Measurements from ENCODE around the gene L3MBTL2. TPM values are rescaled to one million over a fixed set of nuclear protein-coding genes. Genes with fewer than 3 reads are reported as not detected.

Gene L3MBTL2
- total and polyA plus RNA-seq, 7 donors = 7.2 to 15.8 (median 11.4) TPM

DNA sequence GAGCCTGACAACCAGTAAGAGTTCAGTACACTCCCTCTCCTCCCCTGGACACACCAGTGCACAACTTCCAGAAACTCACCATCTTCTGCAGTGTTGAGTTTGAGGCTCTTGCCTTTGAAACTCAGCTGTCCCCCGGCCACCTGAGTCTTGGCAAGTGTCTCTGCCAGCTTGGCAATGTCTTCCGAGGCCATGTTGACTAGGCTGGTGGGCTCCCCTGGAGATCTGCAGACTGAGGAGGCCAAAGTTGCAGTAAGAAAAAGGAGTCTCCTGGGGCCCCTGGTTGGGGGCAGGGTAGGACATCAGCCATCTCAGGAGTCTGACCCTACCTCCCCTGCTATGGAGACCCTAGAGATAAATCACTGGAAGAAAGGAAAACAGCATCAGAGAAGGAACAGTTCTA is 75.7 kb downstream of the L3MBTL2 start:
- TF ChIP-seq, protein P1, sequence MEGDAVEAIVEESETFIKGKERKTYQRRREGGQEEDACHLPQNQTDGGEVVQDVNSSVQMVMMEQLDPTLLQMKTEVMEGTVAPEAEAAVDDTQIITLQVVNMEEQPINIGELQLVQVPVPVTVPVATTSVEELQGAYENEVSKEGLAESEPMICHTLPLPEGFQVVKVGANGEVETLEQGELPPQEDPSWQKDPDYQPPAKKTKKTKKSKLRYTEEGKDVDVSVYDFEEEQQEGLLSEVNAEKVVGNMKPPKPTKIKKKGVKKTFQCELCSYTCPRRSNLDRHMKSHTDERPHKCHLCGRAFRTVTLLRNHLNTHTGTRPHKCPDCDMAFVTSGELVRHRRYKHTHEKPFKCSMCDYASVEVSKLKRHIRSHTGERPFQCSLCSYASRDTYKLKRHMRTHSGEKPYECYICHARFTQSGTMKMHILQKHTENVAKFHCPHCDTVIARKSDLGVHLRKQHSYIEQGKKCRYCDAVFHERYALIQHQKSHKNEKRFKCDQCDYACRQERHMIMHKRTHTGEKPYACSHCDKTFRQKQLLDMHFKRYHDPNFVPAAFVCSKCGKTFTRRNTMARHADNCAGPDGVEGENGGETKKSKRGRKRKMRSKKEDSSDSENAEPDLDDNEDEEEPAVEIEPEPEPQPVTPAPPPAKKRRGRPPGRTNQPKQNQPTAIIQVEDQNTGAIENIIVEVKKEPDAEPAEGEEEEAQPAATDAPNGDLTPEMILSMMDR (IDR thresholded peaks at IDR 0.05) = no peak
- Histone ChIP-seq H3K4me1 (peaks cover 8% of the 10 kb centered on the region), H3K27me3 (ENCODE audit: insufficient read depth in 3 of 3, low read length in 2 of 3) (no peaks in the 10 kb centered on the region), H3K36me3 (ENCODE audit: insufficient read depth in 1 of 2, low read depth in 1 of 2) (peaks cover 11 to 89% of the 10 kb centered on the region in 2 donors), H3K4me3 (no peak overlapping the region), H3K27ac (no peak overlapping the region), H3K9me3 (no peaks in the 10 kb centered on the region)
- ATAC-seq (no peak), DNase-seq (peak in 1 of 2 donors; percentile 12)
- WGBS, 3 donors = 77 to 90% (median 85%) methylated on average over 2 of the region's 2 CpGs
- intact Hi-C loops (cut with DNase I) = no loop called here

Other genes with a start within 250 kb of the L3MBTL2 start
- gene EP300, start 112.7 kb upstream of the L3MBTL2 start, total RNA-seq = 10 to 100 TPM; 31.0 to 40.7 (median 35.3) TPM
- gene EP300, start 112.7 kb upstream of the L3MBTL2 start, polyA plus RNA-seq = 10 to 100 TPM in 1 of 3 donors, 1 to 10 TPM in 2; 6.2 to 20.5 (median 7.0) TPM
- gene CHADL, start 35.6 kb downstream of the L3MBTL2 start, total RNA-seq = 1 to 10 TPM in 2 of 4 donors, under 1 TPM in 2; 0.32 to 2.0 (median 1.2) TPM
- 1 to 10 TPM in 1 of 3 donors, under 1 TPM in 2; 0.42 to 1.9 (median 0.62) TPM for gene CHADL, start 35.6 kb downstream of the L3MBTL2 start, polyA plus RNA-seq
- 10 to 100 TPM; 31.9 to 48.8 (median 40.8) TPM for gene RANGAP1, start 80.9 kb downstream of the L3MBTL2 start, total RNA-seq
- gene RANGAP1, start 80.9 kb downstream of the L3MBTL2 start, polyA plus RNA-seq = 10 to 100 TPM; 26.2 to 51.8 (median 51.3) TPM
- gene ZC3H7B, start 96.2 kb downstream of the L3MBTL2 start, total RNA-seq = 10 to 100 TPM; 32.0 to 34.1 (median 33.1) TPM
- 10 to 100 TPM; 12.0 to 31.0 (median 17.8) TPM for gene ZC3H7B, start 96.2 kb downstream of the L3MBTL2 start, polyA plus RNA-seq
- 10 to 100 TPM; 11.7 to 23.9 (median 16.1) TPM for gene TEF, start 176.6 kb downstream of the L3MBTL2 start, total RNA-seq
- 1 to 10 TPM; 2.0 to 7.8 (median 6.2) TPM for gene TEF, start 176.6 kb downstream of the L3MBTL2 start, polyA plus RNA-seq
- 100 to 1,000 TPM in 1 of 4 donors, 10 to 100 TPM in 3; 12.3 to 111 (median 50.9) TPM for gene TOB2, start 241.5 kb downstream of the L3MBTL2 start, total RNA-seq
- gene TOB2, start 241.5 kb downstream of the L3MBTL2 start, polyA plus RNA-seq = 10 to 100 TPM in 2 of 3 donors, 1 to 10 TPM in 1; 9.5 to 26.1 (median 23.4) TPM

All from psoas muscle (tissue), 8 donors.